Neutrophil (primary cell): ENCODE results near the gene IQSEC1.

Source experiments
- H3K27ac ChIP-seq: fragments of 200-600 bp; sonication (generic); 2 replicates; pipeline ENCODE4 v1.5.1; 2016; ENCODE audit warnings: mild to moderate bottlenecking, moderate library complexity
- H3K27me3 ChIP-seq: fragments of 200-600 bp; sonication (generic); 2 replicates; pipeline ENCODE4 v1.6.0; 2016; ENCODE audit warnings: mild to moderate bottlenecking
- H3K36me3 ChIP-seq: fragments of 200-600 bp; sonication (generic); 2 replicates; pipeline ENCODE4 v1.5.1; 2017
- H3K4me1 ChIP-seq, 2 experiments: fragments of 200-600 bp in 1 of 2; sonication (generic) in 1 of 2; 1 replicate in 1 of 2; 2 replicates in 1 of 2; pipeline versions ENCODE4 v1.5.1 to v1.6.1; 2013 to 2016; ENCODE audit warnings: low read depth in 1 of 2, low read length in 1 of 2, mild to moderate bottlenecking in 1 of 2, moderate library complexity in 1 of 2; ENCODE audit not compliant: control insufficient read depth in 1 of 2, insufficient read depth in 1 of 2
- H3K4me3 ChIP-seq, 2 experiments: fragments of 200-600 bp in 1 of 2; sonication (generic) in 1 of 2; 1 replicate in 1 of 2; 2 replicates in 1 of 2; pipeline ENCODE4 v1.5.1; 2013 to 2016; ENCODE audit warnings: low read depth in 1 of 2, low read length in 1 of 2, mild to moderate bottlenecking in 1 of 2, moderate library complexity in 1 of 2
- H3K9me3 ChIP-seq: fragments of 200-600 bp; sonication (generic); 2 replicates; pipeline ENCODE4 v1.5.1; 2016
- CTCF ChIP-seq: fragments of 200-600 bp; sonication (generic); IDR thresholded peaks from 2 replicates; pipeline ENCODE4 v1.5.1; 2016; ENCODE audit warnings: antibody characterized with exemption

Gene IQSEC1

GRCh38 chr3:13044496-13045240 lies 28.6 kb downstream of the IQSEC1 start:
- Histone ChIP-seq H3K4me1 (peaks cover 20 to 26% of the 10 kb centered on the region in 2 experiments), H3K27ac (peak overlapping the region; percentile 79), H3K4me3 (no peak overlapping the region), H3K27me3 (peaks cover 20% of the 10 kb centered on the region), H3K9me3 (no peaks in the 10 kb centered on the region), H3K36me3 (no peaks in the 10 kb centered on the region)
- TF ChIP-seq CTCF: no peak

DNA sequence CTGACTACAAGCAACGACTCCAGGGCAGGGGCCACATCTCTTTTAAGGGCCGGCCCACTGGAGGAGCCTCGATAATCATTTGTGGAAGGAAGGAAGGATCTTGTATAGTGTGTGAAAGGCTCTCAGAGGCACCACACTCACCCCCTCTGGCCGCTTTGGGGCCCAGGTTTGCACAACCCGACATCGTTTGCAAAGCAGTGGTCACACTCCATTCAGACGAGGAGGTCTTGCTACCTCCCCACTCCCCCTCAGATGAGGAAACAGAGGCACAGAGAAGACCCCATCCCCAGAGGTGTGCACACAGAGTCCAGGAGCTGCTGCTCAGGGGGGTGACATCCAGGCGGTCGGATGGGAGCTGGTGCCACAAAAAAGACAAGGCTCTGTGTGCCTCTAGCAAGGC lies 29.6 kb downstream of the IQSEC1 start:
- TF ChIP-seq CTCF: no peak
- no peak overlapping the region for H3K27ac ChIP-seq
- no peaks in the 10 kb centered on the region for H3K36me3 ChIP-seq
- peaks cover 20 to 26% of the 10 kb centered on the region in 2 experiments for H3K4me1 ChIP-seq
- no peaks in the 10 kb centered on the region for H3K9me3 ChIP-seq
- H3K27me3 ChIP-seq: peaks cover 30% of the 10 kb centered on the region
- H3K4me3 ChIP-seq: no peak overlapping the region

DNA sequence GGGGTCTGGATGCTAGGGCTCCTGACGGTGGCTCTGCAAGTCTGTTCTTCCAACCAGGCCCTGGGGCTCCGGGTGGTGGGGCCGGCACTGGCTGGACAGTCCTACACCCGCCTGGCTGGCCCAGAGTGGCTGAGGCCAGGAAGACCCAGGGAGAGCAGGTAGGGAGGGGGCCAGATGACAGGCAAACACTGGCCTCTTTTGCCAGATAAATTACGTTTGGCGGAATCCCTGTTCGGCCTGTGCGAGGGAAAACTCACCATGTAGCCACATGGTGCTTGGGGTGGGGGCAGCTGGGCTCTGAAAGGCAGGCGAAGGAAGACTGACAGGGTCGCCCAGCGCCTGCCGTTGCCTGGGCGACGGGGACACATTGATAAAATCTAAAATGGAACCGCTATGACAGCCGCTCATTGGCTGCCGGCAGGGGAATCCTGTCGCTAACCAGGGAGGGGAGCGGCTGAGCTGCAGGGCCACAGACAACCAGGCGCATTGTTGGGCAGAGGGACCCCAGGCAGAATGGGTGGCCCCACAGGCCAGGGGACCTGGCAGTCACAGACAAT lies 30.4 kb downstream of the IQSEC1 start:
- TF ChIP-seq CTCF: no peak
- H3K27ac ChIP-seq: no peak overlapping the region

DNA sequence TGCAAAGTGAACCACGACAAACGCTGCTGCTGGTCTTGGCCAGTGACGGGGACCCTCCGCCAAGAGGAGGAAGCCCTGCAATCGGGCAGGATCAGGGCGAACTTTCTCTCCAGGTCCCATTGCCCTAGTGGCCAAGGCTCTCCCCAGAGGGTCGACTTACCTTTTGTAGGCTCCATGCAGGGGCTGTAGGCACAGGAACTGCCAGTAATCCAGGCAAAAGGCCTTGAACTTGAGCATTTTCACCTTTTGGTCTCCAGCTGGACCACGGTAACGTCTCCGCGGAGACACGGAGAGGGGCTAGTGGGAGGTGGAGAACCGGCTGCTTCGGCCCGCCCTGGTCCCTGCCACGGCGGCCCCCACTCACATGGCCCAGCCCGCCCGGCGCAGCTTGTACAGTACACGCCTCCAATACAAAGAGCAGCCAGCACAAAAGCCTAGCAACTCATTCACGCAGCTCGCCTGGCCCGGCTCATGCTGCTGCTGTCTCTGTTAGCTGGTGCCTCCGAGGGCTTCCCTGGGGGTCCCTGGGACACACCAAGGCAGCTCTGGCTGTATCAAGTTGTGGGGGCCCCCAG lies 31.0 kb downstream of the IQSEC1 start:
- no peak overlapping the region for H3K4me3 ChIP-seq
- no peak for TF ChIP-seq CTCF
- H3K27ac ChIP-seq: no peak overlapping the region
- peaks cover 20 to 25% of the 10 kb centered on the region in 2 experiments for H3K4me1 ChIP-seq
- H3K36me3 ChIP-seq: no peaks in the 10 kb centered on the region
- peaks cover 35% of the 10 kb centered on the region for H3K27me3 ChIP-seq
- no peaks in the 10 kb centered on the region for H3K9me3 ChIP-seq

More for the DNA sequence above, 30.4 kb downstream of the IQSEC1 start:
- no peak overlapping the region for H3K4me3 ChIP-seq
- H3K4me1 ChIP-seq: peaks cover 20 to 26% of the 10 kb centered on the region in 2 experiments
- H3K27me3 ChIP-seq: peaks cover 35% of the 10 kb centered on the region
- H3K9me3 ChIP-seq: no peaks in the 10 kb centered on the region
- H3K36me3 ChIP-seq: no peaks in the 10 kb centered on the region

- H3K27ac ChIP-seq: no peak overlapping the region
- H3K27me3 ChIP-seq: peaks cover 35% of the 10 kb centered on the region
- H3K4me3 ChIP-seq: no peak overlapping the region
- H3K4me1 ChIP-seq: peaks cover 13 to 15% of the 10 kb centered on the region in 2 experiments
- TF ChIP-seq CTCF: no peak
- H3K9me3 ChIP-seq: no peaks in the 10 kb centered on the region
- no peaks in the 10 kb centered on the region for H3K36me3 ChIP-seq
Measured at GRCh38 chr3:13041113-13041776, 32.0 kb downstream of the IQSEC1 start.
